Activated naive CD4-positive, alpha-beta T cell treated with anti-CD3 and anti-CD28 coated beads, Interleukin-2, amount 50 U/mL, for 24 hours (primary cell): ENCODE measurements around the gene P2RY14.
"Not testable (repeated sequence)": the region's sequence is repeated elsewhere in the genome, so short reads cannot be mapped to it uniquely, and the experiment has no call there.

Experiments
- H3K27ac Mint-ChIP-seq: one replicate; pipeline ENCODE4 v1.8.0; 2021; ENCODE audit warnings: mild to moderate bottlenecking, mixed read lengths
- H3K27me3 Mint-ChIP-seq: one replicate; pipeline ENCODE4 v1.8.0; 2021; ENCODE audit warnings: mixed read lengths
- H3K36me3 Mint-ChIP-seq: one replicate; pipeline ENCODE4 v1.8.0; 2021; ENCODE audit warnings: mixed read lengths
- H3K4me1 Mint-ChIP-seq: one replicate; pipeline ENCODE4 v1.8.0; 2021; ENCODE audit warnings: mixed read lengths
- H3K4me3 Mint-ChIP-seq: one replicate; pipeline ENCODE4 v1.8.0; 2021; ENCODE audit warnings: mild to moderate bottlenecking, mixed read lengths
- H3K9me3 Mint-ChIP-seq: one replicate; pipeline ENCODE4 v1.8.0; 2021; ENCODE audit warnings: mixed read lengths

Gene P2RY14

DNA sequence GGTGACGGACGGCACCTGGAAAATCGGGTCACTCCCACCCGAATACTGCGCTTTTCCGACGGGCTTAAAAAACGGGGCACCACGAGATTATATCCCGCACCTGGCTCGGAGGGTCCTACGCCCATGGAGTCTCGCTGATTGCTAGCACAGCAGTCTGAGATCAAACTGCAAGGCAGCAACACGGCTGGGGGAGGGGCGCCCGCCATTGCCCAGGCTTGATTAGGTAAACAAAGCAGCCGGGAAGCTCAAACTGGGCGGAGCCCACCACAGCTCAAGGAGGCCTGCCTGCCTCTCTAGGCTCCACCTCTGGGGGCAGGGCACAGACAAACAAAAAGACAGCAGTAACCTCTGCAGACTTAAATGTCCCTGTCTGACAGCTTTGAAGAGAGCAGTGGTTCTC lies 36.3 kb downstream of the P2RY14 start:
- not testable (repeated sequence) for H3K27me3 Mint-ChIP-seq, H3K27ac Mint-ChIP-seq, H3K4me3 Mint-ChIP-seq, H3K9me3 Mint-ChIP-seq, H3K4me1 Mint-ChIP-seq, H3K36me3 Mint-ChIP-seq

- H3K9me3 Mint-ChIP-seq, result no peaks in the 10 kb centered on the region
- H3K4me3 Mint-ChIP-seq, result no peak overlapping the region
- no peaks in the 10 kb centered on the region for H3K4me1 Mint-ChIP-seq
- peaks cover 2% of the 10 kb centered on the region for H3K36me3 Mint-ChIP-seq
- H3K27ac Mint-ChIP-seq, result no peak overlapping the region
- H3K27me3 Mint-ChIP-seq, result peaks cover 2% of the 10 kb centered on the region
Observed at GRCh38 chr3:151236736-151237135, 41.6 kb downstream of the P2RY14 start.

DNA sequence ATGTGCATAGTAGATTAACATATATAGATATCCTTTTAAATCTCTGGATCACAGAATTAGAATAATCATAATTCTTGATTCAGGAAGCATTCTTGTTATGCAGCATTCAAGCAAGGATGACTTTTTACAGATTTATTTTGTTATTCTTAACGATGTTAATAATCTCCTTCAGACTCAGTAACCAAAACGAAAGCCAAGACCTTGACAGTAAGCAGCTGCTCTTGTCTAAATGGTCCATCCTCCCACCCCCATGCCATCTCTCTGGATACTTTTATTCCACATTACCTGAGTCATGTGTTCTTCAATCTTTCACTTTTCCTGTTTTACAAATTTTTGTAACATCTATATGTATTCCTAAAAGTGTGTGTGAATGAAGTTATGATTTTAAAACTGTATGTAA lies 42.0 kb downstream of the P2RY14 start:
- no peak overlapping the region for H3K4me3 Mint-ChIP-seq
- H3K27me3 Mint-ChIP-seq, result peaks cover 1% of the 10 kb centered on the region
- H3K36me3 Mint-ChIP-seq, result peaks cover 2% of the 10 kb centered on the region
- peaks cover under 1% of the 10 kb centered on the region for H3K4me1 Mint-ChIP-seq
- H3K9me3 Mint-ChIP-seq, result no peaks in the 10 kb centered on the region
- no peak overlapping the region for H3K27ac Mint-ChIP-seq

GRCh38 chr3:151234825-151235224 lies 43.5 kb downstream of the P2RY14 start:
- peaks cover 2% of the 10 kb centered on the region for H3K36me3 Mint-ChIP-seq
- H3K4me3 Mint-ChIP-seq, result no peak overlapping the region
- H3K27me3 Mint-ChIP-seq, result no peaks in the 10 kb centered on the region
- no peak overlapping the region for H3K27ac Mint-ChIP-seq
- no peaks in the 10 kb centered on the region for H3K9me3 Mint-ChIP-seq
- peaks cover 13% of the 10 kb centered on the region for H3K4me1 Mint-ChIP-seq

- peaks cover 2% of the 10 kb centered on the region for H3K36me3 Mint-ChIP-seq
- peak overlapping the region; percentile 56 for H3K27ac Mint-ChIP-seq
- no peaks in the 10 kb centered on the region for H3K9me3 Mint-ChIP-seq
- peaks cover 21% of the 10 kb centered on the region for H3K4me1 Mint-ChIP-seq
- H3K27me3 Mint-ChIP-seq, result no peaks in the 10 kb centered on the region
- H3K4me3 Mint-ChIP-seq, result no peak overlapping the region
Observed at GRCh38 chr3:151232991-151233390, 45.4 kb downstream of the P2RY14 start.

GRCh38 chr3:151232403-151232802 lies 45.9 kb downstream of the P2RY14 start:
- not testable (repeated sequence) for H3K36me3 Mint-ChIP-seq, H3K27ac Mint-ChIP-seq, H3K4me3 Mint-ChIP-seq, H3K27me3 Mint-ChIP-seq, H3K9me3 Mint-ChIP-seq
- peaks cover 27% of the 10 kb centered on the region for H3K4me1 Mint-ChIP-seq

GRCh38 chr3:151230646-151231045 lies 47.7 kb downstream of the P2RY14 start:
- H3K36me3 Mint-ChIP-seq, result peaks cover 2% of the 10 kb centered on the region
- no peaks in the 10 kb centered on the region for H3K9me3 Mint-ChIP-seq
- H3K4me3 Mint-ChIP-seq, result peak overlapping the region; percentile 34
- peak overlapping the region; percentile 85 for H3K27ac Mint-ChIP-seq
- peaks cover 40% of the 10 kb centered on the region for H3K4me1 Mint-ChIP-seq
- no peaks in the 10 kb centered on the region for H3K27me3 Mint-ChIP-seq

- peaks cover 2% of the 10 kb centered on the region for H3K36me3 Mint-ChIP-seq
- no peak overlapping the region for H3K4me3 Mint-ChIP-seq
- H3K9me3 Mint-ChIP-seq, result no peaks in the 10 kb centered on the region
- peaks cover 48% of the 10 kb centered on the region for H3K4me1 Mint-ChIP-seq
- no peak overlapping the region for H3K27ac Mint-ChIP-seq
- H3K27me3 Mint-ChIP-seq, result no peaks in the 10 kb centered on the region
Observed at GRCh38 chr3:151228666-151229040, 49.7 kb downstream of the P2RY14 start.

DNA sequence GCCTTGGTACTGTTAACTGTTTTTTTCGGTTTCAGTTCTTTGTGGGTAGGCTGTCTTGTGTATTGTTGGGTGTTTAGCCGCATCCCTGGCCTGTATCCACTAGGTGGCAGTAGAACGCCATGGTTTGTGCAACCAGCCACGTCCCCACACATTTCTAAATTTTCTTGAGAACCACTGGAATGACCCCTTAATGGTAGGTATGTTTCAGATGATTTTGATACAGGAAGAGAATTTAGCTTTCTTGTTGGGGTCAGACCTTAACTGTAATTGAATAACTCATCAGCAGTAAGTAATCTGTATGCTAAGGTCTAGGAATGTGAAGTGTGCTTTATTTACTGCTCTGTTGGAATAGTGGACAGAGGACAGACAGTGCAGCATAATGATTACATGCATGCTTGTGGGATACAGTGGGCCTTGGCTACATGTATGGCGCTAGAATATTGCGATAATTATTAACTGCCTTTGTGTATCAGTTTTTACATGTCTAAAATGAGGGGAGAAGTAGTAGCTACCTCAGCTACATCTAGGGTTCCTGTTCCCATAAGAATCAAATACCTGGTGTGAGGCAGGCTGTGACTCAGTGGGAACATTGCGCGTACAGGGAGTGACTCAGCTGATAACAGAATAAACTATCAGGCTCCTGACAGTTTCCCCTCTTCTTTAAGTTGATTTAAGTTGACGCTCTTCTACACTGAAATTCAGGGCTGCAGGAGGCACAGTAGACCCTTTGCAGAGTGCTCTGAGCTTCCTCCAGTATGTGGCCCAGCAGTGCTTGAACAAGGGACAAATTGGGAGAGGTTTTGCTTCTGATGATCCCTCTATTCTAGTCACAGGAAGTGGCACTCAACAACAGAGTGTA lies 50.3 kb downstream of the P2RY14 start:
- no peaks in the 10 kb centered on the region for H3K27me3 Mint-ChIP-seq
- no peaks in the 10 kb centered on the region for H3K9me3 Mint-ChIP-seq
- H3K27ac Mint-ChIP-seq, result peak overlapping the region; percentile 9
- peaks cover 2% of the 10 kb centered on the region for H3K36me3 Mint-ChIP-seq
- peaks cover 48% of the 10 kb centered on the region for H3K4me1 Mint-ChIP-seq
- peak overlapping the region; percentile 8 for H3K4me3 Mint-ChIP-seq

- Mint-ChIP-seq H3K36me3 (peaks cover 3% of the 10 kb centered on the region), H3K4me1 (peaks cover 48% of the 10 kb centered on the region), H3K27ac (peak overlapping the region; percentile 15), H3K9me3 (no peaks in the 10 kb centered on the region), H3K4me3 (no peak overlapping the region), H3K27me3 (no peaks in the 10 kb centered on the region)
Observed at GRCh38 chr3:151227266-151227806, 51.0 kb downstream of the P2RY14 start.

GRCh38 chr3:151226825-151227224 lies 51.5 kb downstream of the P2RY14 start:
- H3K27ac Mint-ChIP-seq, result no peak overlapping the region
- no peak overlapping the region for H3K4me3 Mint-ChIP-seq
- no peaks in the 10 kb centered on the region for H3K27me3 Mint-ChIP-seq
- H3K9me3 Mint-ChIP-seq, result no peaks in the 10 kb centered on the region
- peaks cover 48% of the 10 kb centered on the region for H3K4me1 Mint-ChIP-seq
- peaks cover 6% of the 10 kb centered on the region for H3K36me3 Mint-ChIP-seq

- Mint-ChIP-seq H3K36me3 (peaks cover 8% of the 10 kb centered on the region), H3K27me3 (no peaks in the 10 kb centered on the region), H3K4me1 (peaks cover 45% of the 10 kb centered on the region), H3K9me3 (no peaks in the 10 kb centered on the region), H3K27ac (peak overlapping the region; percentile 53), H3K4me3 (no peak overlapping the region)
Observed at GRCh38 chr3:151226088-151226563, 52.2 kb downstream of the P2RY14 start.

DNA sequence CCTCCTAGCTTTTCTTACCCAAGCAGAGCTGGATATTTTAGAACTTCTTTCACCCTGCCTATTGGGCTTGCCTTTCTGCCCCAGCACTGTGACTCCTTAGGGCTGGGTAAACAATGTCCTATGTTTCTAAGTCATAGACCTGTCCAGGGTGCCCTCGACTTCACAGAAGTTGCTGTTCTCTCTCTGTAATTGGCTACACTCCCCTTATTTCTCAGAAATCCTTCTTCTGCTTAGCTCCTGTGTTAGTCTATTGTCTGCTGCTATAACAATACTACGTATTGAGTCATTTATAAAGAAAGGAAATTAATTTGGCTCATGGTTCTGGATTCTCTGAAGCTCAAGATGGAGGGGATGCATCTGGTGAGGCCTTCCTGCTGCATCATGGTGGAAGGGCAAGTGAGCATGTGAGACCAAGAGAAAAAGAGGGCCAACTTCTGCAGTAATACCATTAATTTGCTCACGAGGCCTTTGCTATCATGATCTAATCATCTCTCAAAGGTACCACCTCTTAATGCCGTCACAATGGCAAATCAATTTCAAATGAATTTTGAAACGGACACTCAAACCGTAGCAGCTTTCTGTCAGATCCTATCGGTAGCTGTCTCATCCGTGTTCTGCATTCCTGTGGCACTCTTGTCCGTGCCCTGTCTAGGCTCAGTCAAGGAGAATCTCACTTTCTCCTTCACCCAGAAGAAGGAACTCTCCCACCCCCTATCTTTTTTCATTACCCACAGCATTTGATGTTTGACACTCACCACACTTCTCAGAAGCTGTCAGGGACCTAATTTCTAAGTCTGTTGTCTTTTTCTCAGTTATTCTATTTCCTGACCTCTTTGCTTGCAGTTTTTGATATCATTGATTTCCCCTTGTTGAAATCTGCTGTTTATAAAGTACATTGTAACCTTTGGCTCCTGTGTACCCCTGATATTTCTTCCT lies 53.0 kb downstream of the P2RY14 start:
- Mint-ChIP-seq H3K27me3 (no peaks in the 10 kb centered on the region), H3K4me1 (peaks cover 37% of the 10 kb centered on the region)

GRCh38 chr3:151224268-151224866 lies 54.0 kb downstream of the P2RY14 start:
- Mint-ChIP-seq H3K4me3 (no peak overlapping the region), H3K4me1 (peaks cover 35% of the 10 kb centered on the region), H3K9me3 (no peaks in the 10 kb centered on the region), H3K27ac (no peak overlapping the region), H3K36me3 (peaks cover 9% of the 10 kb centered on the region), H3K27me3 (no peaks in the 10 kb centered on the region)

More for the DNA sequence above, 53.0 kb downstream of the P2RY14 start:
- H3K27ac Mint-ChIP-seq, result peak overlapping the region; percentile 53
- no peaks in the 10 kb centered on the region for H3K9me3 Mint-ChIP-seq
- no peak overlapping the region for H3K4me3 Mint-ChIP-seq
- H3K36me3 Mint-ChIP-seq, result peaks cover 9% of the 10 kb centered on the region

DNA sequence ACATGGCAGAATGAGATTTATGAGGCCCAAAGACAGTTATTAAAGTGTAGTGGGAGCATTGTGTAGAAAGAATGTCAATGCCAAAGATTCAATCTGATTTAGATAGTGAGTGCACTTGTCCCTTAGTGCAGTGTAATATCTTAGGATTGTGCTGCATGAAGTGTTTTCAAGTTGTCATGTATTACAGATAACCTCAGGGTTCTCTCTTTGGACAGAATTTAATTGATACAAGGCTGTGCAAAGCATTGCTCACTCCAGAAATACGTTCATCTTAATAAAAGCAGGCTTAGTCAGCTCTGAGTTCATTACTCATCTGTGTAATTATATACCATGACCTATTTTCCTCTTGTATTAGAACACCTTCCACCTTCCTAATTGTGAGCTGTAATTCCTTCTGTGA lies 59.3 kb downstream of the P2RY14 start:
- Mint-ChIP-seq H3K27me3 (no peaks in the 10 kb centered on the region), H3K4me3 (no peak overlapping the region), H3K36me3 (peaks cover 9% of the 10 kb centered on the region), H3K9me3 (no peaks in the 10 kb centered on the region), H3K4me1 (peaks cover 8% of the 10 kb centered on the region), H3K27ac (no peak overlapping the region)
